Esophagus squamous epithelium (tissue), 5 donors: Measurements from ENCODE around the gene INSRR. TPM values are rescaled to one million over a fixed set of nuclear protein-coding genes. Genes with fewer than 3 reads are reported as not detected.
A peak's percentile ranks its signal among the peaks of the same experiment; 100 is the strongest.

ENCODE experiments used
- DNase-seq: peaks from one replicate; lab custom pipeline; 2025; lab: John Stamatoyannopoulos, UW
- H3K27ac ChIP-seq, 4 donors: fragments of 200-600 bp; sonication (generic); one replicate each; pipeline ENCODE4 v1.5.1; 2016 to 2019; ENCODE audit warnings: mild to moderate bottlenecking in 1 of 4
- H3K27me3 ChIP-seq, 4 donors: fragments of 200-600 bp; sonication (generic); 1 replicate in 3 of 4; 2 replicates in 1 of 4; pipeline versions ENCODE4 v1.5.1 to v1.6.0; 2017 to 2021; ENCODE audit warnings: antibody characterized with exemption in 1 of 4
- H3K36me3 ChIP-seq, 3 donors: fragments of 200-600 bp; sonication (generic); one replicate each; pipeline ENCODE4 v1.5.1; 2016 to 2019
- H3K4me1 ChIP-seq, 3 donors: fragments of 200-600 bp; sonication (generic); one replicate each; pipeline ENCODE4 v1.5.1; 2017 to 2019
- H3K4me3 ChIP-seq, 4 donors: fragments of 200-600 bp; sonication (generic); 1 replicate in 3 of 4; 2 replicates in 1 of 4; pipeline ENCODE4 v1.5.1; 2016 to 2019; ENCODE audit warnings: mild to moderate bottlenecking in 2 of 4, moderate library complexity in 1 of 4
- H3K9me3 ChIP-seq, 3 donors: fragments of 200-600 bp; sonication (generic); one replicate each; pipeline ENCODE4 v1.5.1; 2016 to 2019
- POLR2A ChIP-seq, 4 donors: fragments of 450-650 bp; IDR thresholded peaks; one replicate each; pipeline ENCODE4 v1.6.1; 2017; ENCODE audit warnings: antibody characterized with exemption in 4 of 4, mild to moderate bottlenecking in 4 of 4, moderate library complexity in 3 of 4
- WGBS, 2 donors: methylation state at CpG; one replicate each; pipeline ENCODE4 v1.1.5; 2018; 5-methylcytosine and 5-hydroxymethylcytosine counted together
- intact Hi-C: fragments of 100-400 bp; cut with DNase I; formaldehyde crosslinking; loops from one replicate; pipeline ENCODE4 v1.15.0; 2022
- total RNA-seq, 4 donors: library from RNA; depleted of rRNA; stranded (reverse); fragments of >200 nt; gene quantifications; one replicate each; pipeline ENCODE4 v1.1.0, GENCODE V29; 2016
- TF ChIP-seq, protein P1 (sequence below), 6 experiments: fragments of 450-650 bp in 4 of 6; fragments of 200-600 bp in 2 of 6; sonication (generic) in 2 of 6; IDR thresholded peaks; one replicate each; pipeline ENCODE4 v1.5.1; 2016 to 2019; ENCODE audit warnings: antibody characterized with exemption in 6 of 6, mild to moderate bottlenecking in 4 of 6, moderate library complexity in 4 of 6
- donor health status: DM: yes; HTN: yes; CAD: no.

Gene INSRR
- total RNA-seq, 4 donors from 2014 or later = not detected

DNA sequence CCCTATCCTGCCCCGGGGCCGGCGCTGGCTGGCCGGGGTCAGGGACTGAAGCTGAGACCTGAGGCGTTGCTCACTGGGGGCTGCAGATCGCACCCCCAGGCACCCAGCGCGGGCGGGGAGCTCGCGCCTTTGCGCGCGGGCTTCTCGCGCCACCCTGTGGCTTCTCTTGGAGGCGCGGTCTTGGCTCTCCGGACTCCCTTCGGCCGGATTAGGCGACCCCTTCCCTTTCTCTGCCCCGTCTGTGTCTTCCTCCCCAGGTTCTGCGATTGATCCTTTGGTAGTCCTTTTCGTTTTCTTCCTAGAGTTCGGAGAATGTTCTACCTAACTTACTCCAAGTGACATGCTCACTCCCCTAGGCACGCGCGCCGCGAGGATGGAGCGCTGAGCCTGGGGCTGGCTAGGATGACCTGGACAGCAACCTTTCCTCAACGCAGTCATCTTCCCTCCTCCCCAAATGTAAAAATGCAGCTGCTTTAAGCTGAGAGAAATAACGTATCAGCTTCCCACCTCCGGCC lies 1.3 kb upstream of the INSRR start:
- intact Hi-C loops = no loop called here
- 1% methylated on average over 8 to 28 of the region's 35 CpGs for WGBS, 2 donors
- TF ChIP-seq POLR2A (IDR thresholded peaks at IDR 0.05) = no peak
- TF ChIP-seq, protein P1, sequence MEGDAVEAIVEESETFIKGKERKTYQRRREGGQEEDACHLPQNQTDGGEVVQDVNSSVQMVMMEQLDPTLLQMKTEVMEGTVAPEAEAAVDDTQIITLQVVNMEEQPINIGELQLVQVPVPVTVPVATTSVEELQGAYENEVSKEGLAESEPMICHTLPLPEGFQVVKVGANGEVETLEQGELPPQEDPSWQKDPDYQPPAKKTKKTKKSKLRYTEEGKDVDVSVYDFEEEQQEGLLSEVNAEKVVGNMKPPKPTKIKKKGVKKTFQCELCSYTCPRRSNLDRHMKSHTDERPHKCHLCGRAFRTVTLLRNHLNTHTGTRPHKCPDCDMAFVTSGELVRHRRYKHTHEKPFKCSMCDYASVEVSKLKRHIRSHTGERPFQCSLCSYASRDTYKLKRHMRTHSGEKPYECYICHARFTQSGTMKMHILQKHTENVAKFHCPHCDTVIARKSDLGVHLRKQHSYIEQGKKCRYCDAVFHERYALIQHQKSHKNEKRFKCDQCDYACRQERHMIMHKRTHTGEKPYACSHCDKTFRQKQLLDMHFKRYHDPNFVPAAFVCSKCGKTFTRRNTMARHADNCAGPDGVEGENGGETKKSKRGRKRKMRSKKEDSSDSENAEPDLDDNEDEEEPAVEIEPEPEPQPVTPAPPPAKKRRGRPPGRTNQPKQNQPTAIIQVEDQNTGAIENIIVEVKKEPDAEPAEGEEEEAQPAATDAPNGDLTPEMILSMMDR (IDR thresholded peaks at IDR 0.05) = peak; percentile 55 to 80 (median 73)
- Histone ChIP-seq H3K4me3 (peak overlapping the region; percentile 4 to 61 (median 30)), H3K27me3 (peaks cover 8 to 90% (median 23%) of the 10 kb centered on the region in 4 donors), H3K36me3 (no peaks in the 10 kb centered on the region), H3K9me3 (no peaks in the 10 kb centered on the region), H3K27ac (no peak overlapping the region), H3K4me1 (peaks cover 24 to 32% (median 28%) of the 10 kb centered on the region in 3 donors)
- no peak for DNase-seq

DNA sequence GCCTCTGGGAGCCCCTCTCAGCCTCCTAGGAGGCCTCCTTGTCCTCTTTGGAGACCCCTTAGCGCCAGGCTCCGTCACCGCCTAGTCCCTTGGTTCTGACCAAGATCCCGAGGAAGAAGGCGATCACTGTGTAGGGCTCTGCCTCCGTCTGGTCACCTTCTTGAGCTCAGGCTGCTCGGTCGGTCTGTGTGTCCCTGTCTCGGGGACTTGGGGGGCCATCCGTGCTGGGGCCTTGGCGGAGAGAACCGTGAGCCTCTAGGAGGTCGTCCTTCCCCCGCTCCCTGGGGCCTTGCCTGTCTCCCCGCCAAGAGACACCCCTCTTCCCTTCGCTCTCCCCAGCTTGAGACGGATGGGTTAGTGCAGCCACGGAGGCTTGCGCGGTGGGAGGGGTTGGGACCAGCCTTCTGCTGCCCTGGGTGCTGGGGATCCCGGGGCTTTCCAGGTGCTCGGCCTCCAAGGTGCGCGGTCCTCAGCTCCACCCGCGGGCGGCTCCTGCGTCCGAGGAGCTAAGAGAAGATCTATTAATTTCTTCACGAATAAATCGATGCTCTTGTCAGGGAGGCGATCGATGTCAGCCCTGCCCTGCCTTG lies 701 bp upstream of the INSRR start:
- no peak overlapping the region for H3K27ac ChIP-seq
- H3K9me3 ChIP-seq = no peaks in the 10 kb centered on the region
- TF ChIP-seq, protein P1 (IDR thresholded peaks at IDR 0.05) = no peak
- no peak for TF ChIP-seq POLR2A (IDR thresholded peaks at IDR 0.05)
- peaks cover 24 to 32% (median 28%) of the 10 kb centered on the region in 3 donors for H3K4me1 ChIP-seq
- DNase-seq = no peak
- H3K27me3 ChIP-seq = peaks cover 8 to 85% (median 23%) of the 10 kb centered on the region in 4 donors
- intact Hi-C loops = no loop called here
- H3K4me3 ChIP-seq = peak overlapping the region in 3 of 4 donors; percentile 26 to 61 (median 35)
- WGBS, 2 donors = 0 to 2% methylated on average over 3 to 14 of the region's 33 CpGs
- no peaks in the 10 kb centered on the region for H3K36me3 ChIP-seq

DNA sequence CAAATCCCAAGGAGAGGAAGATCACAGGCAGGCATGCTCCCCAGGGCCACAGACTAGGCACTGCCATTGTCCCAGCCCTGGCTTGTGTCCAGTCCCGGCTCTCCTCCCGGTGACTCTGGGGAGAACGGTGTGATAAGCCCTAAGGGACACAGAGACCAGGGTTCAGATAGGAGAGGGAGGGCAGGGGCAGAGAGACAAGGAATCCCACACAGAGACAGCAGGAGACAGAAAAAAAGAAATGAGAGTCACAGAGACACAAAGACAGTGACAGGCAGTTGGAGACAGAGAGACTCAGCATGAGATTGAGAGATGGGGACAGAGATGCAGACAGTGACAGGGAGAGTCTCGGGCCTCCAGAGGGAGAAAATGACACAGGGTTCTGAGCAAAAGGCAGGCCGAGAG lies 361 bp downstream of the INSRR start:
- Histone ChIP-seq H3K4me1 (peaks cover 24 to 32% (median 28%) of the 10 kb centered on the region in 3 donors), H3K27me3 (peaks cover 8 to 84% (median 23%) of the 10 kb centered on the region in 4 donors), H3K4me3 (peak overlapping the region in 3 of 4 donors; percentile 26 to 61 (median 35)), H3K9me3 (no peaks in the 10 kb centered on the region), H3K36me3 (no peaks in the 10 kb centered on the region), H3K27ac (no peak overlapping the region)
- intact Hi-C loops = no loop called here
- TF ChIP-seq, protein P1 (IDR thresholded peaks at IDR 0.05) = no peak
- no peak for TF ChIP-seq POLR2A (IDR thresholded peaks at IDR 0.05)
- WGBS, 2 donors = 14 to 22% methylated on average over 2 to 5 of the region's 5 CpGs
- no peak for DNase-seq

DNA sequence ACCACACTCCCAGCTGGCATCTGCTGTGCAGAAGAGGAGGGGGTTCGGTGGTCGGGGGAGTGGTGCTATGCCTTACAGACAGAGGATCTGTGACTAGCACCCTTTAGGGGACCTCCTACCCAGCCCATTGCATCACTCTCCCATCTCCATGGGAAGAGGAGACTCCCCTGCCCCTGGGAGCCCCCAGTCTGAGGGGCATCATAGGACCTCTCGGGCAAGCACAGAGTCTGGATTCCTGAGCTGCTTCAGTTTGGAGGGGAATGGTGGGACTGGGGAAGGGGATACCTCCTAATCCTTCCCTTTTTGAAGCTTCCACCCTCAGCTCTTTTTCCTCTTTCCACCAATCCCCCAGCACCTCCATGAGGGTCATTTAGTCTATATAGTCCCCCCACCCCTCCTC lies 1.4 kb downstream of the INSRR start:
- no peaks in the 10 kb centered on the region for H3K9me3 ChIP-seq
- no peak for TF ChIP-seq POLR2A (IDR thresholded peaks at IDR 0.05)
- TF ChIP-seq, protein P1 (IDR thresholded peaks at IDR 0.05) = no peak
- H3K27me3 ChIP-seq = peaks cover 8 to 80% (median 23%) of the 10 kb centered on the region in 4 donors
- H3K4me1 ChIP-seq = peaks cover 24 to 35% (median 28%) of the 10 kb centered on the region in 3 donors
- 83 to 88% methylated on average over 1 of the region's 3 CpGs for WGBS, 2 donors
- intact Hi-C loops = no loop called here
- no peak overlapping the region for H3K4me3 ChIP-seq
- no peak for DNase-seq
- H3K27ac ChIP-seq = no peak overlapping the region
- H3K36me3 ChIP-seq = no peaks in the 10 kb centered on the region

DNA sequence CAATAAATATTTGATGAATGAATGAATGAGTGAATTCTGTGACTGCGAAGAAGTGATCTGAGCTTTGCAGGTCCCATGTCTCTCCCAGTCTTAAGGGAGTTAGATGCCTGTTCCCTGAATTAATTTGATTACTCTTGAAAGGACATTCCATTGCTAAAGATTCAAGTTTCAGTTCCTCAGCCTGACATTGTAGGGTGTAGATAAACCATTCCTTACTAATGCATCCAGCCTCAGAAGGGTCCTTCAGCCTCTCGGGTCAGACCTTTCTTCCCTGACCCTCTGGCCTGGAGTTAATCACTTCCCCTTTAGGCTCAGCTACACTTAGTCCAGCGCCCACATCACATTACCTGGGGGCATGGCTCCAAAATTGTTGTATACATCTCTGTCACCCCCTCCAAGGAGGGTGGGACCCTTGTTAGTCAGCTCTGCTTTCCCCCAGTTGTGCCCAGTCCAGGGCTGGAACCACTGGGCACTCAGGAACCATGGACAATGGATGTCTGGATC lies 2.6 kb downstream of the INSRR start:
- TF ChIP-seq, protein P1 (IDR thresholded peaks at IDR 0.05) = no peak
- TF ChIP-seq POLR2A (IDR thresholded peaks at IDR 0.05) = no peak
- no peaks in the 10 kb centered on the region for H3K36me3 ChIP-seq
- H3K4me3 ChIP-seq = no peak overlapping the region
- no peak for DNase-seq
- H3K27ac ChIP-seq = no peak overlapping the region
- H3K27me3 ChIP-seq = peaks cover 5 to 79% (median 15%) of the 10 kb centered on the region in 4 donors
- intact Hi-C loops = no loop called here
- WGBS, 2 donors = 71 to 75% methylated on average over 3 of the region's 3 CpGs
- H3K9me3 ChIP-seq = no peaks in the 10 kb centered on the region
- H3K4me1 ChIP-seq = peaks cover 24 to 41% (median 28%) of the 10 kb centered on the region in 3 donors
